Head of caudate nucleus (tissue), 42 donors: ENCODE data around the gene CEBPE.

Source experiments
- DNase-seq, 42 donors: peaks; one replicate each; pipeline versions ENCODE4 v3.0.0 to v3.0.0-alpha.2; 2020 to 2021; ENCODE audit warnings: mixed read lengths in 7 of 42
- intact Hi-C: fragments of 100-400 bp; cut with DNase I; formaldehyde crosslinking; loops from one replicate; pipeline ENCODE4 v1.15.0; 2022

Gene CEBPE

DNA sequence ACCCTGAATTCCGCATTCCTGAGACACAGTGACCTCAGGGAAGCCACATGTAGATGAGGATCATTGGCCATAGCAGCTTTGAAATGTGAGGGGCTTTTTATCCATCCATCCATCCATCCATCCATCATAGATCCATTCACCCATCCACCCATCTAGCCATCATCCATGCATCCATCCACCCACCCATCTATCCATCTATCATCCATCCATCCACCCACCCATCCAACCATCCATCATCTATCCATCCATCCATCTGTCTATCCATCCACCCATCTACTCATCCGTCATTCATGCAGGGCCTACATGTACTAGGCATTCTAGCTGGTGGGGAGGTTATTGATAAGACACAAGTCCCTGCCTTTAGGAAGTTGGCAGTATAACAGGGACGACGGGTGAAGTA, 27.9 kb upstream of the CEBPE start:
- DNase-seq: no peak
- intact Hi-C loops: no loop called here

DNA sequence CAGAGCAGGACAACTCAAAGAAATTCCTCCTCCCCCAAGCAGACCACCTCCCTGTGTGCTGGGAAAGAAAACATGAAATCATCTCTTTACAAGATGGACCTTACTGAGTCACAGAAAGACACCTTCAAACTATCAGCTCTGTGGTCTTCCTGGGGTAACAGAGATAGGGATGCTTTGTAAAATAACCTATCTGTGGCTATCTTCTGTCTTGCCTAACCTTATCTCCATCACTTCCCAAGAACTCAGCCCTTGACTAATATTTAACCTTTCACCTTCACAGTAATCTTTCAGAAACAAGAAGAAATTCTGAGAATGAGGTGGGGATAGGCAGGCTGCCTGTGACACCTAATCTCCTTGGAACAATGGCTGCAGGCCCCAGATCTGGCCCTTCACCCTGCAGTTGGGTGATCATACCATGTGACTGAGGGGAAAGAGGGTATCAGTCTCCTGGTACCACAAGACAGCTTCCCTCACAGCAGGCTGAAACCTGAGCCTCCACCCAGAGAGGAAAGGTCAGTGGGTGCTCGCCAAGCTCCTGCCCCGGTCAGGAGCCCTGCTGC, 27.4 kb upstream of the CEBPE start:
- intact Hi-C loops: no loop called here

DNA sequence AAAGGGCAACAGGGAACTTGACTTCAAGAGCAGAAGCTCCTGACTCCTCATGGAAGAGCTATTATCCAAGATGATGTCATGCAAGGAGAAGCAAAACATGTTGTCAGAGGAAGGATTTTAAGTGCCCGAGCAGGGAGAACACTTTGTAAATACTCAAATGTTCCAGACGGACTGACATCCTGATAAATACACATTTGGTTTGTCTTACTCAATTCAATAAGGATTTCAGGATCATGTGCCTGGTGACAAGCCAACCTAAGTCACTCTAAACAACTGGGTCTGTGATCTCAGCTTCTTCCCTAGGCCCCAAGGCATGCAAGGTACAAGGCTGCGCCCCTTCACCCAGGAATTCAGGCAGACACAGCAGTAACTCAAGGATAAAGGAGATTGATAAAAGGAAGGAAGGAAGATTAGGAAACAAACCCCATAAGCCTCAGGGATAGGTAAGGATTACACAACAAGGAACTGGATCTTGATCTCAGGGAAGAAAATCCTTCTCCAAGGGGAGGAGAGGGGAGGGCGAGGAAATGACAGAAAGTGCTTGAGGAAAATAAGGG, 26.8 kb upstream of the CEBPE start:
- DNase-seq: no peak

More for the DNA sequence above, 27.4 kb upstream of the CEBPE start:
- peak in 1 of 42 donors; percentile 1 for DNase-seq

DNA sequence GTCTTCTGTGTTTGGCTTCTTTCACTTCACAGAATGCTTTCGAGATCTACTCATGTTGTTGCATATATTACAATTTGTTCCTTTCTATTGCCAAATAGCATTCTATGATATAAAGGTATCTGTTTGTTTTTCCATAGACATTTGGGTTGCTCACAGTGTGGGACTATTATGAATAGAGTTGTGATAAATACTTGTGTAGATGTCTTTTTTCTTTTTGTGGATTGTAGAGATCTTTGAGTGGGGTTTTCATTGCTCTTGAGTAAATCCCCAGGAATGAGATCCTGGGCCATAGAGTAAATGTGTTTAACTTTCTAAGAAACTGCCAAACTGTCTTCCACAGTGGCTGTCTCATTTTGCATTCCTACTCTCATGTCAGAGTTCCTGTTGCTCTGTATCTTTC, 24.9 kb upstream of the CEBPE start:
- intact Hi-C loops: no loop called here
- DNase-seq: no peak

More for the DNA sequence above, 26.8 kb upstream of the CEBPE start:
- intact Hi-C loops: no loop called here

DNA sequence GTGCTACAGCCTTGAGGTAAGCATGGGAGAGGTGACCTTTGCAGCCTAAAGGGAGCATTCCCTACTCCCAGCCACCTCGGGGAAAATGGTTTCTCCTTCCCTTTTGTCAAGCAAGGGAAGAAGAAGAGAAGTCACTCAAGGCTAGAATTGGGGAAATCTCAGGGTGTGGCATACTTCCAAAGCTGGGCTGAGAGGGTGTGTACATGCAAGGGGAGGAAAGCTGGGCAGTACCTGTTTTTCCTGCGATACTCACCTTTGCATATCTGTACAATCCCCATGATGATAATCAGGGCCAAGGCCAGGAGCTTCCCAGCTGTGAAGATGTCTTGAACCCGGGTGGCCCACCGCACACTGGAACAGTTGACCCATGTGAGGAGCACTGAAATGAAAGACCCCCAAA, 23.8 kb upstream of the CEBPE start:
- DNase-seq: no peak
- intact Hi-C loops: no loop called here

DNA sequence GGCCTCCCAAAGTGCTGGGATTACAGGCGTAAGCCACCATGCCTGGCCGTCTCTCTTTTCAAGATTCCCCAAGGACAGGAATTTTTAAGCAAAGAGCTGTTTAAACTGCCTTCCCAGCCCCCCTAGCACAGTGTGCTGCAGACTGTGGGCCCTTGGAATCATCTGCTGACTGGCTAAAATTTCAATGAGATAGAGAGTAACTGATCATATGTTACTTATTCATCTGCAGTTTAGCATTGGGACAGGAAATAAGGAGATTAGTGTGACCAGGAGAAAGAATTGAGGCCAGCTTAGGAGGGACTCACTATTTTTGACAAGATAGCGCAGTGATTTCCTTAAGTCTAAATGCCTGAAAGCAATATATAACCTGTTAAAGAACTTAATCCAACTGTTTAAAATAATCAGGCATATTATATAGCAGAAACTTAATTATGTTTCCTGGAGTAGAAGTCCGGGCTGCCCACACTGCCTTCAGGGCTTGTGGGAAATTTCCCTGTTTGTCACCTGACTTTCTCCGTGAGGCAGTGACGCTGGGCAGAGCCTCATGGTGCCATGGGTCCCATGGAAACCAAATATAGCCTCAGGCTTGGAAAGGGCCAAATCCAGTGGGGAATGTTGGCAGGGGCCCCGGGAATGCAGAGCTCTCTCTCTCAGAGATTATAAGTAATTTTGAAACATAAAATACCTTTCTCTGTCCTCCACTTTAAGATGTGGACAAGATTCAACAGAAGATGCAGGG, 22.8 kb upstream of the CEBPE start:
- intact Hi-C loops: no loop called here
- no peak for DNase-seq

DNA sequence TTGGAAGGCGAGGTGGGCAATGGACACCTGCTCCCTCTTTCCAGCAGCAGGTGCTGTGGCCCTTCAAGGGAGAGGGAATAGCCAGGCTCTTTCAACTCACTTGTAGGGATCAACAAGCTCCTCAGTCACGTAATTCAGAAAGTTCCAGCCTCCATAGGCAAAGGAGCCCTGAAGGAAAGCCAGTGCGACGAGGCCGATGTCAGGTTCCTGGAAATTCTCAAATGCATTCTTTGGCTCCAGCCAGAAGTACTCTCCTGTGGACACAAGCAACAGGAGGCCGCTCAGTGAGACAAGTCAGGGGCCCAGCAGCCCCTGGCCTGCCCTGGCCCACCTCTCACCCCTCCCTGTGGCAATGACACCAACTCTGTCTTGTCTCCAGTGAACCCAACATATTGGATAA, 21.3 kb upstream of the CEBPE start:
- DNase-seq: no peak
- intact Hi-C loops: no loop called here

DNA sequence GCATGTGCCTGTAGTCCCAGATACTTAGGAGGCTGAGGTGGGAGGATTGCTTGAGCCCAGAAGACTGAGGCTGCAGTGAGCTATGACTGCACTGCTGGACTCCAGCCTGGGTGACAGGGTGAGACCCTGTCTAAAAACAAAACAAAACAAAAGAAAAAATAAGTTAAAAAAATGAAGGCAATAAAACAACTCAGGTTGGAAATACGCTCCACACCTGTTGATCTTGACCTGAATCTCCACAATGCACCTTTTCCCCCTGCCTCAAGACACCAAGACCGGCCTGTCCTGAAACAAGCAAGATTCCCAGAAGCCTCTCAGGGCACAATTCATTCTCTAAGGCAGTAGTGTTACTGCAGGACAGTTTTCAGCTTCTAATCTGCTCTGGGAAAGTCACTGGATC, 20.8 kb upstream of the CEBPE start:
- no peak for DNase-seq
- intact Hi-C loops: no loop called here

DNA sequence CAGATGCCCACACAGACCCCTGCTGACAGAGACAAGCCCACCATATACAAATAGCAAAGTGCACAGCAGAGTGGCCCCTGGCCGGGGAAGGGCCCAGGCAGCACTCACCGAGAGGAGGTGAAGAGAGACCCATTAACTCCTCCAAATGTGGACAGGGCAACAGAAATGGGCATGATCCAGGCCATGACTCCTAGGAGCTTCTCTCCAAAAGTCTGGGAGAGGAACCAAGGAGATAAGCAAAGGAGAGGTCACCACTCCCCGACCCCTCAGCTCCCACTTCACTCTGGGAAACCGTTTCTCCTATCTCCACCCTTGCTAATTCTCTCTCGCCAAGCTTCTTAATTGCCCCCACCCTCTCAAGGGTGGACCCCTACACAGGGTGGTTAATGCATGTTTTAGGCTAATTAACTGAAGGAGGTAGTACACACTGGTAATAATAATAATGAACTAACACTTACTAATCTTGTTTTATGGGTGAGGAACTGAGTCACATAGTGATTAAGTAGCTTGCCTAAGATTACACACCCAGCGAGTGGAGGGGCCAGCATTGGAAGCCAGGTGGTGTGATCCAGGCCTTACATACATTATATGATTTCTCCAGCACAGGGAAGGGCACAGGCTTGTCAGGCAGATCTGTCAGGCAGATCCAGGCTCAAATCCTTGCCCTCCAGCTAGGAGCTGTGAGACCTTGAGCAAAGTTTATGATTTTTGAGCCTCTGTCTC, 18.9 kb upstream of the CEBPE start:
- intact Hi-C loops: no loop called here

DNA sequence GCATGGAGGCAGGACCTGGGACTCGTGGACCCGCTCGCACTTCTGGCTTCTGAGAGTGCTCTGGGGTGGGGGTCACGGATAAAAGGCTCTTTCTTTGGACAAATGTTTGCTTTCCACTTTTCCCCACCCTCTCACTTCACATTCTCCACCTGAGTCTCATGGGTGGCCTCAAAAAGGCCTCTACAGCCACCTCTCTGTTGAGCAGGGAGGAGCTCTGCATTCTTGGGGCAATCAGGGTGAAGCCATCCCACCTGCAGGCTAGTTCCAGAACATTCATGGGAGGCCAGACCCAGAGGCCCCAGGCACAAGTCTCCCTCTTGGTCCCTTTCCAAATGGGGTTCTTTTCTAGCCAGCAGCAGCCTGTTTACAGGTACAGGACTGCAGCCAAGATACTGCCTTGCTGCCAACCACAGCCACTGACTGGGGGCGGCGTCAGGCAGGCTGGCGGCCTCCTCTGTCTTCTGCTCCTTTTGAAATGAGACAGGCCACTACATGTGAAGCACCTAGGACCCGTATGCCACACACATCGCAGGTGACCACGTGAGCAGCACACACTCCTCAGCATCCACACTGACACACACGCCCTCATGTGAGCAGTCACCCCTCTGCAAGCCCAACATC, 18.2 kb upstream of the CEBPE start:
- DNase-seq: no peak
- intact Hi-C loops: no loop called here

More for the DNA sequence above, 18.9 kb upstream of the CEBPE start:
- no peak for DNase-seq

DNA sequence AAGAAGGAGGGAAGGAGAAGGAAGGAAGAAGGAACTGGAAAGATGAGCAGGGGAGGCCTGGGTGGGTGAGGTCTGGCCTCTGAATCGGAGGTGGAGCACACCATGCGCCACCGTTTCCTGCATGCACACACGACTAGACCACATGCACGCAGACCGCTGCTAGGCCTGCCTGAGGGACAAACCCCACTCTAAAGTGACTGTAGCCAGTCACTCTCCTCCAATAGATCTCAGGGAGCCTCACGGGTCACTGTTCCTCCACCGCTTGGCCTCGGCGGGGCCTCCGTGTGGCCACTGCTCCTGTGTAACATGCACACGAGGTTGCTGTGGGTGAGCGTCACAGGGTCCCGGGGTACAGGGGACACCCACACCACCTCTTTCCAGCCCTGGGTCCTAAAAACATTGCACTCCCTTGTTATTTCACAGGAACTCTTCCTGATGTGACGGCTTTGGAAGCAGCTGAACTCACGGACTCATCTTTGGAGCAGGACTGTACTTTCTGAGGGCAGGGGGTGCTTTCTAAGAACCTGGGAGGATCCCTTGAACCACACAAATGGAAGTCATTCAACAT, 17.6 kb upstream of the CEBPE start:
- intact Hi-C loops: no loop called here
- no peak for DNase-seq

DNA sequence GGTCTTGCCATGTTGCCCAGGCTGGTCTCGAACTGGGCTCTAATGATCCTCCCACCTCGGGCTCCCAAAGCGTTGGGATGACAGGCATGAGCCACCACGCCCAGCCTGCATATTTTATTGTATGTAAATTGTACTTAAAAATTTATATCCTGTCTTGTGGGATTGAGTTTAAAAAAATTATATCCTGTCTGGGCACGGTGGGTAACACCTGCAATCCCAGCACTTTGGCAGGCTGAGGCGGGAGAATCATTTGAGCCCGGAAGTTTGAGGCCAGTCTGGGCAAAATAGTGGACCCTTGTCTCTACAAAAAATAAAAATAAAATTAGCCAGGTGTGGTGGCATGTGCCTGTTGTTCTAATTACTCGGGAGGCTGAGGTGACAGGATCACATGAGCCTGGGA, 13.9 kb upstream of the CEBPE start:
- DNase-seq: no peak
- intact Hi-C loops: no loop called here

DNA sequence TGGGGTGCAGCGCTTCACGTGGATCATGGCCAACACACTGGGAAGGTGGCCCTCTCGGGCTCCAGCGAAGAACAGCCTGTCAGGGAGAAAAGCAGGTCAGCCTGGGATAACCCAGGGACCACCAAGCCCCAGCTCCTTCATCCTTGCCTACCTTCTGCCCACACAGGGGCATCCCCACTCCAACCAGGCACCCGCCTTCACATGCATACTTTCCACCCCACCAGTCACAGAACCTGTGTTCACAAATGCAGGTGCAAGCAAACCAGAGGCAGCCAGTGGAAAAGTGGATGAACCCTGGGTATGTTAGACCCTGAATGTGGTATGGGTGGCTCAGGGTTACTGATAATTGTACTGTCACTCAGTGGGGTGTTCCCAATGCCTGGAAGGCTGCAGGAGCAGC, 12.4 kb upstream of the CEBPE start:
- intact Hi-C loops: no loop called here
- no peak for DNase-seq

DNA sequence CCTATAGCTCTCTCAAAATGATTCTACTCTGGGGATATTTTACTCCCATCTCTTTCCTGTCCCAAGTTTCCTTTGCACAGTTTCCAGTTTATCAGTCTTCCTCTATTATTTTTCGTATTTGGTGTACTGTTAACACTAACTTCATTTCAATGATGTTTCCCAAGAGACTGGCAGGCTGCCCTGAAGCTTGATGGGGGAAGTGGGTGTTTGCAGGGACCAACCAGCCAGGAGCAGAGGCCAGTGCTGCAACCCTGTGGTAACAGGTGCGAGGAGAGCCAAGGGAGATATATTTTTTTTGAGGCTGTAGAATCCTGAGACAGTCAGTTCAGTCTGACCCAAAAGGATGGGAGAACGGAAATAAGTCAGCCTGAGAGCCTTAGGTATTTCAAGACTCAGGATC, 11.8 kb upstream of the CEBPE start:
- peak in 2 of 42 donors; percentile 34 to 63 for DNase-seq
- intact Hi-C loops: no loop called here

DNA sequence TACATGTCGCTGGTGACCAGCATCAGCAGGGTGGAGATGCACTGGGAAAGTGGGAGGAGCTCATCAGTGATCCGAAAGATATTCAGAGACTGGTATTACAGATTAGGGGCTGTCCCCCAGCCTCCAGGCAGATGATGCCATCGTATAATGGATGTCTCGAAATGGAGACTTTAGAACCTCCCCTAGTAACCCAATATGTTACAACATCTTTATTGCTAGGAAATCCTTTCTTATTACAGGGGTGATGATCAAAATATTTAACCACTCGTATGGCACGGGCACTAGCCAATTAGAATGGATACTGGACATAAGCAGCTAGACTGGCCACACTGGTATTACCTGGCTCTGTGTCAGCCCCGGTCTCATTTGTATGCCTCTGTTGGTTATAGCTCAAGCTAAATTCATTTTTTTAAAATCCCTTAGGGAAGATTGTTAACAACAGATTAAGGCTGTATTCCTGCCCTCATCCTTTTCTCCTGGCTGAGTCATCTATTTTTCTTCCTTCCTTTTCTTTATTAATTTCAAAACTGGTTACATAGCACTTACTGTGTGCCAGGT, 10.8 kb upstream of the CEBPE start:
- DNase-seq: no peak
- intact Hi-C loops: loop anchor here (5.0 kb wide), 1 partner anchor 37 kb away; no protein-coding TSS in a partner anchor

DNA sequence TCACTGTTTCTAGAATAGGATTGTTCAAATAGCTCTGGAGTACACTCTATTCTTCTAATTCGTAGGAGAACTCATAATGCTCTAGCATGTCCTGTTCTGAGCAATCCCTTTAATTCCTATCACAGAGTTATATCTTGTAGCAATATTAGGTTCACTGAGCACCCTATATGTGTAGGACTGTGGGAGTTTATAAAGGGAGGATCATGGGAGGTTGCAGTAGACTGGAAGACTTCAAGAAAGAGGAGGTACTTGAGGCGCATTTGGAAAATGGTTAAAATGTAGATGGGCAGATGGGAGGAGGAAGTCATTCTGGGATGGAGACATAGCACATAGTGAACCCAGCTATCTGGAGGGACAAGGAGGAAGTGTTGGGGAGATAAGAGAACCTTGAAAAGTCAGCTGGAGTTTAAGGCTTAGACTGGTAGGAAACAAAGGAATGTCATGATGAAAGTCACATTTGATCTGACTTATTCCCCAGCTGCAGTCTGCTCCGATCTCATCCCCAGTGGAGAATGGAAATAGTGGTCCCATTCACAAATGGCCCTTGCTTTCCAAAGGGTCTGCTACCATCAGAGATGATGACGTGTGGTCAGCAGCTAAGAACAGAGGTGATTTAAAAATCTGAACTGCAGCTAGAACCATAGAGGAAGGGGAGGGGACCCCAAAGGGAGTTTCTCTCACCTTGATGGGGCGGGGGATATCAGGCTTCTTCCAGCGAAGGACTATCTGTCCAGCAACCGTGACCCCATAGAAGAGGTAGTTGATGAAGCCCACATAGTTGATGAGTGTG, 10.1 kb upstream of the CEBPE start:
- DNase-seq: no peak
- intact Hi-C loops: loop anchor here (5.0 kb wide), 1 partner anchor 38 kb away; no protein-coding TSS in a partner anchor

DNA sequence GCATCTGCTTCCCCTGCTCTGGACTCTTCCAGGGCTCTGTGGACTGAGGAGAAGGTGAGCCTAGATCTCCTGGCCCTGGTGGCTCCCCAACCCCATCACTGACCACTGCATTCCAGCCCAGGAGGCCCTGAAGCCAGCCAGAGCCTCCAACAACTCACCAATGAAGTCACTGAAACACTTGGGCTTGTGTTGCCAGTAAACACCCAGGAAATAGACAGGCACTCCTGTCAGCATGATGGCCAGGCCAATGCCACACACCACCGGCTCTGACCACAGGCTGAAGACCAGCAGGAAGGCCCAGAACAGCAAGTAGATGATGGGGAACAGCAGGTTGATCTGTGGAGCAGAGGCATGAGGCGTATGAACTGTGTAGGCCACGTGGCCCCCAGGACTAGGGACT, 8.8 kb upstream of the CEBPE start:
- intact Hi-C loops: loop anchor here (5.0 kb wide), 1 partner anchor 39 kb away; no protein-coding TSS in a partner anchor
- no peak for DNase-seq
